Endometrium (tissue), 2 donors: ENCODE results near the gene MAS1.

Experiments
- FAIRE-seq: peaks from 2 replicates; lab custom pipeline; 2012; peaks lifted over from hg19 to GRCh38; lab: Jason Lieb, UNC
- donor health status: control.
- donor health status: control.

The MAS1 gene

GRCh38 chr6:159880412-159880975, 10.3 kb upstream of the MAS1 start:
- FAIRE-seq = no peak

- no peak for FAIRE-seq
Measured at GRCh38 chr6:159884720-159885119, 6.1 kb upstream of the MAS1 start.

GRCh38 chr6:159886270-159886669, 4.5 kb upstream of the MAS1 start:
- no peak for FAIRE-seq

GRCh38 chr6:159887146-159887545, 3.6 kb upstream of the MAS1 start:
- FAIRE-seq = no peak

GRCh38 chr6:159887761-159888160, 3.0 kb upstream of the MAS1 start:
- FAIRE-seq = no peak

- no peak for FAIRE-seq
Measured at GRCh38 chr6:159890201-159890600, 587 bp upstream of the MAS1 start.

GRCh38 chr6:159892053-159892452, 1.3 kb downstream of the MAS1 start:
- no peak for FAIRE-seq

GRCh38 chr6:159893064-159893463, 2.3 kb downstream of the MAS1 start:
- FAIRE-seq = no peak

- no peak for FAIRE-seq
Measured at GRCh38 chr6:159894991-159895390, 4.2 kb downstream of the MAS1 start.

- no peak for FAIRE-seq
Measured at GRCh38 chr6:159897603-159898002, 6.8 kb downstream of the MAS1 start.

- FAIRE-seq = no peak
Measured at GRCh38 chr6:159898519-159898918, 7.7 kb downstream of the MAS1 start.

GRCh38 chr6:159899994-159900745, 9.4 kb downstream of the MAS1 start:
- peak; percentile 46 for FAIRE-seq

GRCh38 chr6:159902620-159903019, 11.8 kb downstream of the MAS1 start:
- no peak for FAIRE-seq

- FAIRE-seq = no peak
Measured at GRCh38 chr6:159904497-159904911, 13.7 kb downstream of the MAS1 start.

GRCh38 chr6:159906400-159906799, 15.6 kb downstream of the MAS1 start:
- no peak for FAIRE-seq

- FAIRE-seq = no peak
Measured at GRCh38 chr6:159908535-159908934, 17.7 kb downstream of the MAS1 start.

- FAIRE-seq = no peak
Measured at GRCh38 chr6:159908979-159909378, 18.2 kb downstream of the MAS1 start.

- FAIRE-seq = no peak
Measured at GRCh38 chr6:159910342-159910741, 19.6 kb downstream of the MAS1 start.

GRCh38 chr6:159913375-159913774, 22.6 kb downstream of the MAS1 start:
- no peak for FAIRE-seq

- FAIRE-seq = no peak
Measured at GRCh38 chr6:159913862-159914564, 23.2 kb downstream of the MAS1 start.

- FAIRE-seq = no peak
Measured at GRCh38 chr6:159914565-159914923, 23.8 kb downstream of the MAS1 start.

GRCh38 chr6:159915397-159915796, 24.6 kb downstream of the MAS1 start:
- no peak for FAIRE-seq

- no peak for FAIRE-seq
Measured at GRCh38 chr6:159916237-159916636, 25.4 kb downstream of the MAS1 start.

- FAIRE-seq = no peak
Measured at GRCh38 chr6:159916752-159917151, 26.0 kb downstream of the MAS1 start.
